H1 (cell line): ENCODE data around the gene GALNT17. TPM values are rescaled to one million over a fixed set of nuclear protein-coding genes. Genes with fewer than 3 reads are reported as not detected.

Experiments used
- ASH2L ChIP-seq: fragments of 200-600, 300-600 bp; sonication (generic); IDR thresholded peaks from one replicate; pipeline ENCODE4 v1.7.1; 2017; ENCODE audit warnings: low read length
- BCL11A ChIP-seq, 2 experiments: IDR thresholded peaks; one replicate each; pipeline ENCODE4 v1.6.1; 2011; ENCODE audit warnings: low read depth in 2 of 2, low read length in 2 of 2, mild to moderate bottlenecking in 2 of 2
- E2F6 ChIP-seq: IDR thresholded peaks from 2 replicates; pipeline ENCODE4 v1.6.1; 2012; ENCODE audit warnings: inconsistent platforms
- RXRA ChIP-seq: IDR thresholded peaks from 2 replicates; pipeline ENCODE4 v1.6.1; 2011; ENCODE audit warnings: low read depth, mild to moderate bottlenecking, low read length, moderate library complexity; ENCODE audit not compliant: insufficient read depth
- SIN3A ChIP-seq, 2 experiments: IDR thresholded peaks in 1 of 2; conservative IDR thresholded peaks in 1 of 2; 2 replicates each; pipeline ENCODE4 v1.6.1; 2011 to 2012; ENCODE audit warnings: low read length in 2 of 2, improper control_type of control experiment in 1 of 2, low read depth in 1 of 2, mild to moderate bottlenecking in 1 of 2
- SP1 ChIP-seq: IDR thresholded peaks from 2 replicates; pipeline ENCODE4 v1.6.1; 2011; ENCODE audit warnings: low read depth, low read length
- TEAD4 ChIP-seq: IDR thresholded peaks from 2 replicates; pipeline ENCODE4 v1.6.1; 2012; ENCODE audit warnings: low read depth, low read length, inconsistent platforms, mixed read lengths
- YY1 ChIP-seq: IDR thresholded peaks from 2 replicates; pipeline ENCODE4 v1.6.1; 2011; ENCODE audit warnings: low read depth, mild to moderate bottlenecking, low read length
- polyA plus RNA-seq, 7 experiments: library from polyadenylated mRNA; depleted of rRNA in 3 of 7; stranded (reverse) in 5 of 7; unstranded in 2 of 7; fragments of >200 nt in 5 of 7; fragments of 200-250 nt in 2 of 7; gene quantifications; 1 replicate in 5 of 7; 2 replicates in 1 of 7; 4 replicates in 1 of 7; pipeline versions ENCODE4 v1.2.1 to v1.2.3, GENCODE V29; 2011 to 2013; ENCODE audit warnings: missing spikeins in 2 of 7, mixed read lengths in 2 of 7
- total RNA-seq: library from RNA; stranded (reverse); fragmentation: NEBNext Ultra II Directional; extraction: Animal tissue kit (Norgen Biotek cat#: 25700); gene quantifications from 2 replicates; pipeline ENCODE4 v1.2.1, GENCODE V29; 2021
- TF ChIP-seq, protein P1 (sequence below): IDR thresholded peaks from 2 replicates; pipeline ENCODE4 v1.6.1; 2011; ENCODE audit warnings: low read depth, mild to moderate bottlenecking, low read length; ENCODE audit not compliant: insufficient read depth

Gene GALNT17
- total and polyA plus RNA-seq, 2 of the 8 experiments (the other 6 are each of a cell fraction or from before 2014, with no cell fraction given) = 37.7 to 47.0 TPM

DNA sequence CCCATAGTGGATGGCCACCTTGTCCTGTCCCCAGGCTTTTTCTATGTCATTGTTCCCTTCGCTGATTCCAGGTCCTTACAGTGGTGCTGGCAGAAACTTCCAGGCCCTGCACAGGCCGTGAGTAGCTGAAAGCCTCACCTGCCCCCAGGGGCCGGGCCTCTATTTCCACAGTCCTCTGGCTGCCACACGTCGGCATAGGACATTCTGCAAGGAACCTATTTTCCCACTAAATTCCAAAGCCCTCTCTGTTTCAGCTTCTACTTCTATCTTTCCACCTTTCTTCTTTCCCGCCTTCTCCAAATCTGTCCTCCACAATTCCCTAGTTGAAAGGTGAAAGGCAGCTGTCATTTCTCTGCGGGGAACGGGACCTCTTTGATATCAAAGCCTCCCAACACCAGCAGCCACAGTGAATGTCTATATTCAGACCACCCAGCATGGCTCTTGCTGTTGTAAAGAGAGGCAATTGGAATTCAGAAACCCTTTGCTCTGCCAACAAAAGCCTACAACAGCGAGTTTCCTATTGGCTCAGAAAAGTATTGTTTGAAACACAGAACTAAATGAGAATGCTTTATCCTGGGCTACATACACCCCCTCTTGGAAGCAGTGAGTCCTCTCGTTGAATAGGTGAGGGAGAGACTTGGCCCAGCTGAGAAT is 607.7 kb downstream of the GALNT17 start (continued):
- TF ChIP-seq SIN3A (conservative IDR thresholded peaks at IDR 0.05 in 1 of 2, IDR thresholded peaks at IDR 0.05 in 1 of 2; ENCODE audit: low read depth in 1 of 2, low read length in 2 of 2) (peak; percentile 36 to 78; a peak in 2 of 4 replicates), ASH2L (no peak), TEAD4 (no peak), SP1 (peak; percentile 10; the same call in 1 of the 2 replicates), E2F6 (peak; percentile 84), BCL11A (IDR thresholded peaks at IDR 0.05; ENCODE audit: low read depth in 2 of 2, low read length in 2 of 2) (no peak), RXRA (no peak), YY1 (no peak)
- TF ChIP-seq, protein P1, sequence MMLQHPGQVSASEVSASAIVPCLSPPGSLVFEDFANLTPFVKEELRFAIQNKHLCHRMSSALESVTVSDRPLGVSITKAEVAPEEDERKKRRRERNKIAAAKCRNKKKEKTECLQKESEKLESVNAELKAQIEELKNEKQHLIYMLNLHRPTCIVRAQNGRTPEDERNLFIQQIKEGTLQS = no peak
- TF ChIP-seq, all 59 proteins: peak for 5
